Activated T-cell treated with anti-CD3 and anti-CD28 coated beads, Interleukin-2, amount 50 U/mL, for 24 hours (primary cell): ENCODE data around the gene TMEM200B.

Experiments used
- DNase-seq: peaks from one replicate; pipeline ENCODE4 v3.0.0-alpha.2; 2020
- H3K27ac Mint-ChIP-seq: 2 replicates; pipeline ENCODE4 v1.8.0; 2020; ENCODE audit warnings: mild to moderate bottlenecking, mixed read lengths
- H3K27me3 Mint-ChIP-seq: 2 replicates; pipeline ENCODE4 v1.8.0; 2020; ENCODE audit warnings: mixed read lengths
- H3K36me3 Mint-ChIP-seq: 2 replicates; pipeline ENCODE4 v1.8.0; 2020; ENCODE audit warnings: low read depth, mixed read lengths
- H3K4me1 Mint-ChIP-seq: 2 replicates; pipeline ENCODE4 v1.8.0; 2020; ENCODE audit warnings: low read depth, mixed read lengths
- H3K4me3 Mint-ChIP-seq: 2 replicates; pipeline ENCODE4 v1.8.0; 2020; ENCODE audit warnings: mild to moderate bottlenecking, moderate library complexity, mixed read lengths
- H3K9me3 Mint-ChIP-seq: 2 replicates; pipeline ENCODE4 v1.8.0; 2020; ENCODE audit warnings: mixed read lengths

The TMEM200B gene

GRCh38 chr1:29123887-29124365 lies at the start of gene TMEM200B:
Gene TMEM200B, minus strand, starts transcription at chr1:29123903. Its CDS starts 2,075 bp downstream, at chr1:29121828.
- H3K4me1 Mint-ChIP-seq = peaks cover 10% of the 10 kb centered on the region
- H3K9me3 Mint-ChIP-seq = no peaks in the 10 kb centered on the region
- no peak for DNase-seq
- peaks cover 23% of the 10 kb centered on the region for H3K27me3 Mint-ChIP-seq
- H3K36me3 Mint-ChIP-seq = peaks cover 10% of the 10 kb centered on the region
- peak within 1 kb of the TSS; percentile 40 for H3K27ac Mint-ChIP-seq
- H3K4me3 Mint-ChIP-seq = peak within 1 kb of the TSS; percentile 76

- Mint-ChIP-seq H3K27me3 (no peaks in the 10 kb centered on the region), H3K36me3 (peaks cover 82% of the 10 kb centered on the region), H3K4me1 (peaks cover 64% of the 10 kb centered on the region), H3K27ac (no peak overlapping the region), H3K4me3 (no peak overlapping the region), H3K9me3 (no peaks in the 10 kb centered on the region)
- DNase-seq = no peak
Measured at GRCh38 chr1:29172415-29172939, 48.8 kb upstream of the TMEM200B start.

GRCh38 chr1:29171521-29171920 lies 47.8 kb upstream of the TMEM200B start:
- peak overlapping the region; percentile 45 for H3K27ac Mint-ChIP-seq
- H3K9me3 Mint-ChIP-seq = no peaks in the 10 kb centered on the region
- no peak for DNase-seq
- peaks cover 64% of the 10 kb centered on the region for H3K4me1 Mint-ChIP-seq
- H3K27me3 Mint-ChIP-seq = no peaks in the 10 kb centered on the region
- H3K36me3 Mint-ChIP-seq = peaks cover 83% of the 10 kb centered on the region
- H3K4me3 Mint-ChIP-seq = no peak overlapping the region

- Mint-ChIP-seq H3K27ac (peak overlapping the region; percentile 45), H3K36me3 (peaks cover 83% of the 10 kb centered on the region), H3K4me1 (peaks cover 66% of the 10 kb centered on the region), H3K4me3 (no peak overlapping the region), H3K27me3 (no peaks in the 10 kb centered on the region), H3K9me3 (no peaks in the 10 kb centered on the region)
- no peak for DNase-seq
Measured at GRCh38 chr1:29171089-29171488, 47.4 kb upstream of the TMEM200B start.

- Mint-ChIP-seq H3K27ac (peak overlapping the region; percentile 32), H3K27me3 (no peaks in the 10 kb centered on the region), H3K9me3 (no peaks in the 10 kb centered on the region), H3K36me3 (peaks cover 87% of the 10 kb centered on the region), H3K4me3 (no peak overlapping the region), H3K4me1 (peaks cover 75% of the 10 kb centered on the region)
- no peak for DNase-seq
Measured at GRCh38 chr1:29169976-29170375, 46.3 kb upstream of the TMEM200B start.

- Mint-ChIP-seq H3K27me3 (no peaks in the 10 kb centered on the region), H3K36me3 (peaks cover 98% of the 10 kb centered on the region), H3K4me1 (peaks cover 84% of the 10 kb centered on the region), H3K4me3 (no peak overlapping the region), H3K9me3 (no peaks in the 10 kb centered on the region), H3K27ac (no peak overlapping the region)
- no peak for DNase-seq
Measured at GRCh38 chr1:29167904-29168303, 44.2 kb upstream of the TMEM200B start.

- Mint-ChIP-seq H3K36me3 (peaks cover 98% of the 10 kb centered on the region), H3K4me3 (no peak overlapping the region), H3K27ac (peak overlapping the region; percentile 26), H3K9me3 (no peaks in the 10 kb centered on the region), H3K27me3 (no peaks in the 10 kb centered on the region), H3K4me1 (peaks cover 78% of the 10 kb centered on the region)
- DNase-seq = no peak
Measured at GRCh38 chr1:29166291-29166878, 42.7 kb upstream of the TMEM200B start.

GRCh38 chr1:29164588-29164987 lies 40.9 kb upstream of the TMEM200B start:
- Mint-ChIP-seq H3K9me3 (no peaks in the 10 kb centered on the region), H3K4me1 (peaks cover 65% of the 10 kb centered on the region), H3K36me3 (peaks cover 96% of the 10 kb centered on the region), H3K27me3 (no peaks in the 10 kb centered on the region), H3K27ac (peak overlapping the region; percentile 53), H3K4me3 (no peak overlapping the region)
- DNase-seq = no peak

- H3K36me3 Mint-ChIP-seq = peaks cover 94% of the 10 kb centered on the region
- no peak overlapping the region for H3K4me3 Mint-ChIP-seq
- H3K4me1 Mint-ChIP-seq = peaks cover 51% of the 10 kb centered on the region
- peak overlapping the region; percentile 47 for H3K27ac Mint-ChIP-seq
- H3K9me3 Mint-ChIP-seq = no peaks in the 10 kb centered on the region
- no peaks in the 10 kb centered on the region for H3K27me3 Mint-ChIP-seq
- DNase-seq = no peak
Measured at GRCh38 chr1:29162476-29163138, 38.9 kb upstream of the TMEM200B start.

- no peak for DNase-seq
- H3K9me3 Mint-ChIP-seq = no peaks in the 10 kb centered on the region
- peaks cover 48% of the 10 kb centered on the region for H3K4me1 Mint-ChIP-seq
- peaks cover 94% of the 10 kb centered on the region for H3K36me3 Mint-ChIP-seq
- H3K27me3 Mint-ChIP-seq = no peaks in the 10 kb centered on the region
- no peak overlapping the region for H3K4me3 Mint-ChIP-seq
- H3K27ac Mint-ChIP-seq = no peak overlapping the region
Measured at GRCh38 chr1:29162025-29162424, 38.3 kb upstream of the TMEM200B start.

GRCh38 chr1:29159773-29160172 lies 36.1 kb upstream of the TMEM200B start:
- peaks cover 94% of the 10 kb centered on the region for H3K36me3 Mint-ChIP-seq

GRCh38 chr1:29157269-29157601 lies 33.5 kb upstream of the TMEM200B start:
- Mint-ChIP-seq H3K9me3 (no peaks in the 10 kb centered on the region), H3K4me1 (peaks cover 4% of the 10 kb centered on the region), H3K27ac (no peak overlapping the region), H3K27me3 (no peaks in the 10 kb centered on the region), H3K36me3 (peaks cover 94% of the 10 kb centered on the region), H3K4me3 (no peak overlapping the region)
- no peak for DNase-seq

More at GRCh38 chr1:29159773-29160172, 36.1 kb upstream of the TMEM200B start:
- Mint-ChIP-seq H3K4me3 (no peak overlapping the region), H3K4me1 (peaks cover 25% of the 10 kb centered on the region), H3K27ac (no peak overlapping the region), H3K27me3 (no peaks in the 10 kb centered on the region), H3K9me3 (no peaks in the 10 kb centered on the region)
- DNase-seq = no peak

- Mint-ChIP-seq H3K36me3 (peaks cover 94% of the 10 kb centered on the region), H3K27ac (peak overlapping the region; percentile 58), H3K27me3 (no peaks in the 10 kb centered on the region), H3K9me3 (no peaks in the 10 kb centered on the region), H3K4me1 (peaks cover 4% of the 10 kb centered on the region), H3K4me3 (no peak overlapping the region)
- DNase-seq = no peak
Measured at GRCh38 chr1:29156543-29157268, 33.0 kb upstream of the TMEM200B start.

GRCh38 chr1:29152046-29152805 lies 28.5 kb upstream of the TMEM200B start:
- no peaks in the 10 kb centered on the region for H3K9me3 Mint-ChIP-seq
- DNase-seq = no peak
- H3K4me1 Mint-ChIP-seq = no peaks in the 10 kb centered on the region
- no peak overlapping the region for H3K4me3 Mint-ChIP-seq
- H3K36me3 Mint-ChIP-seq = peaks cover 100% of the 10 kb centered on the region
- H3K27ac Mint-ChIP-seq = no peak overlapping the region
- H3K27me3 Mint-ChIP-seq = no peaks in the 10 kb centered on the region
